Lung (tissue), 12 donors: ENCODE measurements around the gene IL5RA. TPM values are rescaled to one million over a fixed set of nuclear protein-coding genes. Genes with fewer than 3 reads are reported as not detected.

Source experiments
- ATAC-seq: fragments of 200-7000 bp; cut with Tn5 transposase; one replicate; pipeline ENCODE4 v1.9.1; 2020; ENCODE audit warnings: moderate number of reproducible peaks; ENCODE audit not compliant: insufficient read depth, low FRiP score
- DNase-seq, 3 donors: peaks; one replicate each; pipeline ENCODE4 v3.0.0-alpha.2; 2013 to 2017
- H3K27ac ChIP-seq, 2 donors: one replicate each; pipeline ENCODE4 v1.5.1; 2013; ENCODE audit warnings: mild to moderate bottlenecking in 2 of 2, moderate library complexity in 2 of 2, control low read depth in 1 of 2, inconsistent platforms in 1 of 2, low read depth in 1 of 2, low read length in 1 of 2
- H3K27me3 ChIP-seq, 3 donors: one replicate each; pipeline ENCODE4 v1.5.1; 2013; ENCODE audit warnings: low read length in 2 of 3; ENCODE audit not compliant: control insufficient read depth in 3 of 3, insufficient read depth in 3 of 3
- H3K36me3 ChIP-seq, 4 donors: one replicate each; pipeline ENCODE4 v1.5.1; 2013; ENCODE audit warnings: low read length in 4 of 4, mild to moderate bottlenecking in 1 of 4, moderate library complexity in 1 of 4; ENCODE audit not compliant: control insufficient read depth in 4 of 4, insufficient read depth in 4 of 4
- H3K4me1 ChIP-seq, 5 donors: one replicate each; pipeline ENCODE4 v1.5.1; 2013; ENCODE audit warnings: low read length in 5 of 5, mild to moderate bottlenecking in 2 of 5, moderate library complexity in 1 of 5; ENCODE audit not compliant: control insufficient read depth in 5 of 5, insufficient read depth in 5 of 5
- H3K4me3 ChIP-seq: one replicate; pipeline ENCODE4 v1.5.1; 2013; ENCODE audit warnings: mild to moderate bottlenecking, control low read depth, moderate library complexity
- H3K9ac ChIP-seq, 2 donors: one replicate each; pipeline ENCODE4 v1.5.1; 2013; ENCODE audit warnings: low read length in 2 of 2, control low read depth in 1 of 2; ENCODE audit not compliant: insufficient read depth in 1 of 2
- H3K9me3 ChIP-seq, 4 donors: one replicate each; pipeline ENCODE4 v1.5.1; 2013; ENCODE audit warnings: low read length in 3 of 4, mild to moderate bottlenecking in 1 of 4, moderate library complexity in 1 of 4; ENCODE audit not compliant: control insufficient read depth in 4 of 4, insufficient read depth in 3 of 4
- CTCF ChIP-seq: IDR thresholded peaks from 2 replicates; pipeline ENCODE4 v1.5.1; 2012; ENCODE audit warnings: mild to moderate bottlenecking; ENCODE audit errors: control extremely low read depth, extremely low read depth
- WGBS, 2 donors: extraction: QIAGEN DNeasy Blood & Tissue Kit; methylation state at CpG; one replicate each; pipeline ENCODE4 v1.1.7; 2013; 5-methylcytosine and 5-hydroxymethylcytosine counted together
- polyA plus RNA-seq, 2 donors: library from polyadenylated mRNA; stranded (reverse); fragments of 200-250 nt; gene quantifications; one replicate each; pipeline ENCODE4 v1.2.1, GENCODE V29; 2013
- total RNA-seq, 2 donors: library from RNA; depleted of rRNA in 1 of 2; stranded (reverse); fragments of >200 nt in 1 of 2; gene quantifications; one replicate each; pipeline ENCODE4 v1.2.1, GENCODE V29; 2014 to 2021
- donor health status: control.
- donor health status: control.
- donor health status: Bipolar disorder and iron deficiency.
- donor health status: healthy.
- donor health status: DM: yes; HTN: yes; CAD: no.

IL5RA gene
- total and polyA plus RNA-seq, 4 donors, result 1.1 to 23.3 (median 7.7) TPM

DNA sequence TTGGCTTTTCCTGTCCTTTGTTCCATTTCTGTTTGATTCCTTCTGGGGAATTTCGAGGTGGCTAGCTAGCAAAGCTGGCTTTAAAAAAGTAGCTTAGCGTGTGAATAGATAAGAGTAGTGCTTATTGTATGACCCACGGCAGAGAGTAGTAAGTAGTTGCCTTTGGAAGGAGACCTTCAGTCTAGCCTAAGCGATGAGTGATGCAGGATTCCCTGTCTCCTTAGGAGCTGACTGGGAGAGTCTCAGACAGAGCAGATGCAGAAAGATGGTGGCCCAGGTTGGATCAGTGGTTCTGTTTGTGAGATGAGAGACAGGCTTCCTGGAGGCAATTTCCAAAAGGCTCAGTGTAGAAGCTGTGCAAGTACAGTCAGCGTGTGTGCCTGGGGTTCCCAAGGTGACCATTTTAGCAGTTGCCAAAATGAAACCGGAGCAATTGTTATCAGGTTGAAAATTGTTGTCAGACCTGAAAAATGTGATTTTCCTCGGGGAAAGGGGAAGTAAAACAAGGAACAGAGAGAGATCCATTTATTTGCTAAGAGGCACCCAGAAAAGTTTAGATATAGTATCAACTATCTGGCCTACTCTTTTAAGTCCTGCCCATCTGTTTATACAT is 681 bp upstream of the IL5RA start:
- H3K4me1 ChIP-seq, result peaks cover 0 to 3% (median 0%) of the 10 kb centered on the region in 5 donors
- 58 to 65% methylated on average over 7 of the region's 7 CpGs for WGBS, 2 donors
- TF ChIP-seq CTCF, result no peak
- H3K9me3 ChIP-seq, result peaks cover 0 to 2% (median 0%) of the 10 kb centered on the region in 4 donors
- H3K36me3 ChIP-seq, result no peaks in the 10 kb centered on the region
- ATAC-seq (no peak), DNase-seq (peak in 2 of 3 donors; percentile 22 to 39)
- H3K4me3 ChIP-seq, result no peak overlapping the region
- H3K27ac ChIP-seq, result no peak overlapping the region
- no peaks in the 10 kb centered on the region for H3K27me3 ChIP-seq
- peak overlapping the region in 1 of 2 donors; percentile 5 for H3K9ac ChIP-seq

GRCh38 chr3:3109407-3110298 is 521 bp downstream of the IL5RA start:
- Histone ChIP-seq H3K9me3 (peaks cover 0 to 2% (median 0%) of the 10 kb centered on the region in 4 donors), H3K9ac (peak overlapping the region in 1 of 2 donors; percentile 43), H3K4me1 (peaks cover 0 to 3% (median 0%) of the 10 kb centered on the region in 5 donors), H3K36me3 (no peaks in the 10 kb centered on the region), H3K4me3 (no peak overlapping the region), H3K27ac (no peak overlapping the region), H3K27me3 (no peaks in the 10 kb centered on the region)
- peak in 1 of 3 donors; percentile 10 for DNase-seq
- peak; percentile 54 for ATAC-seq
- no peak for TF ChIP-seq CTCF
- 48 to 62% methylated on average over 11 of the region's 11 CpGs for WGBS, 2 donors

- DNase-seq (no peak), ATAC-seq (no peak)
- Histone ChIP-seq H3K27ac (no peak overlapping the region), H3K36me3 (no peaks in the 10 kb centered on the region), H3K9me3 (no peaks in the 10 kb centered on the region), H3K9ac (no peak overlapping the region), H3K27me3 (no peaks in the 10 kb centered on the region), H3K4me3 (no peak overlapping the region), H3K4me1 (peaks cover 0 to 3% (median 0%) of the 10 kb centered on the region in 5 donors)
- 84 to 96% methylated on average over 3 of the region's 3 CpGs for WGBS, 2 donors
- TF ChIP-seq CTCF, result no peak
Observed at GRCh38 chr3:3107858-3108257, 2.3 kb downstream of the IL5RA start.
